KOPT-K1 (cell line): ENCODE results near the gene FGFR1OP2.
"Not testable (repeated sequence)": the region's sequence is repeated elsewhere in the genome, so short reads cannot be mapped to it uniquely, and the experiment has no call there.

ENCODE experiments used
- H3K27ac ChIP-seq: fragments of 200-600 bp; sonication (generic); 2 replicates; pipeline ENCODE4 v1.5.1; 2016; ENCODE audit warnings: antibody characterized with exemption, mild to moderate bottlenecking, low read depth, low read length; ENCODE audit not compliant: poor library complexity, severe bottlenecking
- H3K36me3 ChIP-seq: fragments of 200-600 bp; sonication (generic); 2 replicates; pipeline ENCODE4 v1.5.1; 2017; ENCODE audit warnings: antibody characterized with exemption, mild to moderate bottlenecking, low read length, moderate library complexity; ENCODE audit not compliant: insufficient read depth
- H3K9me3 ChIP-seq: fragments of 200-600 bp; sonication (generic); 2 replicates; pipeline ENCODE4 v1.5.1; 2017; ENCODE audit warnings: antibody characterized with exemption, low read length, mild to moderate bottlenecking; ENCODE audit not compliant: insufficient read depth, poor library complexity, severe bottlenecking

Gene FGFR1OP2

GRCh38 chr12:26937863-26938700 lies at the start of gene FGFR1OP2, which contains the start of gene INTS13:
FGFR1OP2 (plus strand) TSS chr12:26938470; CDS start chr12:26954159, 15,689 bp downstream.
INTS13 (minus strand) TSS chr12:26937981; CDS start chr12:26936803, 1,178 bp downstream.
- Histone ChIP-seq H3K9me3 (no peaks in the 10 kb centered on the region), H3K36me3 (peaks cover 19% of the 10 kb centered on the region), H3K27ac (peak within 1 kb of the TSS; percentile 87)

- Histone ChIP-seq H3K9me3 (no peaks in the 10 kb centered on the region), H3K36me3 (peaks cover 30% of the 10 kb centered on the region), H3K27ac (no peak overlapping the region)
Observed at GRCh38 chr12:26890784-26891183, 47.5 kb upstream of the FGFR1OP2 start.

DNA sequence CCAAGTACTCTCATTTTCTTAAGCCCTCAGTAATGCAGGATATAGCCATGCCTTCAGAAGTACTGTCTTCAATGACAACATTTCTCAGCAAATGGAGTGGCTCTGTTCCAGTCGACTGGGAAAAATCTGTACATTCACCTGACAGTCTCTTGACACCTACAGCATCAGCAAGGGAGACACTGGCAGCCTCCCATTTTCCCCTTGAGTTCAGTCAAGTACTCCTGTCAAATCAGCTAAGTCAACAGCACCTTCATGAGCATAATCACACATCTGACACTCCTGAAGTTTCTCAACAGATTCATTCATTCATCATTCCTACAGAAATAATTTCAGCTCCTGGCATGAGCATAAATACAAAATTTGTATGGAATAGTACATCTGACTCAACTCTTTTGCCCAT lies 46.6 kb upstream of the FGFR1OP2 start:
- Histone ChIP-seq H3K9me3 (no peaks in the 10 kb centered on the region), H3K36me3 (peaks cover 39% of the 10 kb centered on the region), H3K27ac (no peak overlapping the region)

DNA sequence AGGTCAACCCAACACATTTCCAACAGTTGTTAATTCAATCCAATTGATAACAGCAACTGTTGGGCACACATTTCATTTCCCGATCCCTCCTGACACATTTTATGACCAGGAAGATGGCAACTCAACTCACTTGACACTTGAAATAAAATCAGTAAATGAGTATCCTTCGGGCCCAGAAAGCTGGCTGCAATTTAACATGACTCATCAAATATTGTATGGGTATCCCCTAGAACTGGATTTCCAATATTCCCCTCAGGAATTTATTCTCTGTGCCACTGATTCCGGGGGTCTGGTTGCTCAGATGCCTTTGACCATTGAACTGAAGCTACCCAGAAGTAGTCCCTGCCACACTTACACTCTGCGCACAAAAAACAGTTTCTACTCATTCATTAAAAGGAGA lies 42.6 kb upstream of the FGFR1OP2 start:
- Histone ChIP-seq H3K36me3 (peaks cover 71% of the 10 kb centered on the region), H3K9me3 (no peaks in the 10 kb centered on the region), H3K27ac (no peak overlapping the region)

GRCh38 chr12:26896913-26897312 lies 41.4 kb upstream of the FGFR1OP2 start:
- Histone ChIP-seq H3K36me3 (peaks cover 72% of the 10 kb centered on the region), H3K9me3 (no peaks in the 10 kb centered on the region), H3K27ac (no peak overlapping the region)

DNA sequence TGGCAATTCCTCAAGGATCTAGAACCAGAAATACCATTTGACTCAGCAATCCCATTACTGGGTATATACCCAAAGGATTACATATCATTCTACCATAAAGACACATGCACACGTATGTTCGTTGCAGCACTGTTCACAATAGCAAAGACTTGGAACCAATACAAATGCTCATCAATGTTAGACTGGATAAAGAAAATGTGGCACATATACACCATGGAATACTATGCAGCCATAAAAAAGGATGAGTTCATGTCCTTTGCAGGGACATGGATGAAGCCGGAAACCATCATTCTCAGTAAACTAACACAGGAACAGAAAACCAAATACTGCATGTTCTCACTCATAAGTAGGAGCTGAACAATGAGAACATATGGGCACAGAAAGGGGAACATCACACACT lies 34.9 kb upstream of the FGFR1OP2 start:
- not testable (repeated sequence) for H3K27ac ChIP-seq
- Histone ChIP-seq H3K36me3 (peaks cover 92% of the 10 kb centered on the region), H3K9me3 (peaks cover 13% of the 10 kb centered on the region)

- Histone ChIP-seq H3K36me3 (peaks cover 99% of the 10 kb centered on the region), H3K27ac (peak overlapping the region; percentile 54), H3K9me3 (peaks cover 13% of the 10 kb centered on the region)
Observed at GRCh38 chr12:26906024-26906423, 32.2 kb upstream of the FGFR1OP2 start.

DNA sequence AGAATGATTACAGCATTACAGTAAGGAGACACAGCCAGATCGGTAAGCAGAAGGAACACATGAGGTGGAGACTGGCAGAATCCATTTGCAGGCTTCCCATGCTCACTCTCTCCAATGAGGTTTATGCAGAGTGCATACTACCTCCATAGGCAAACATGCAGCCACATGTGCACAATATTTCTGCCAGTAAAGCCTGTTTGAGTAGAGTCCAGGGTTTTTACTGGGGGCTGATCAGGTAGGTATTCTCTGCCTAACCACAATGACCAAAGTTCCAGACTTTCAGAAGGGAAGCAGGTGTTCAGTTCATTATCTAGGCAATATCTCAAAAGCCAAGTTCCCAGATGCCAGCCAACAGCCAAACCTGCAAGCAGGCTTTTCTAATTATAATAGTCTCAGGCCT lies 31.6 kb upstream of the FGFR1OP2 start:
- Histone ChIP-seq H3K36me3 (peaks cover 99% of the 10 kb centered on the region), H3K9me3 (peaks cover 13% of the 10 kb centered on the region), H3K27ac (peak overlapping the region; percentile 54)

DNA sequence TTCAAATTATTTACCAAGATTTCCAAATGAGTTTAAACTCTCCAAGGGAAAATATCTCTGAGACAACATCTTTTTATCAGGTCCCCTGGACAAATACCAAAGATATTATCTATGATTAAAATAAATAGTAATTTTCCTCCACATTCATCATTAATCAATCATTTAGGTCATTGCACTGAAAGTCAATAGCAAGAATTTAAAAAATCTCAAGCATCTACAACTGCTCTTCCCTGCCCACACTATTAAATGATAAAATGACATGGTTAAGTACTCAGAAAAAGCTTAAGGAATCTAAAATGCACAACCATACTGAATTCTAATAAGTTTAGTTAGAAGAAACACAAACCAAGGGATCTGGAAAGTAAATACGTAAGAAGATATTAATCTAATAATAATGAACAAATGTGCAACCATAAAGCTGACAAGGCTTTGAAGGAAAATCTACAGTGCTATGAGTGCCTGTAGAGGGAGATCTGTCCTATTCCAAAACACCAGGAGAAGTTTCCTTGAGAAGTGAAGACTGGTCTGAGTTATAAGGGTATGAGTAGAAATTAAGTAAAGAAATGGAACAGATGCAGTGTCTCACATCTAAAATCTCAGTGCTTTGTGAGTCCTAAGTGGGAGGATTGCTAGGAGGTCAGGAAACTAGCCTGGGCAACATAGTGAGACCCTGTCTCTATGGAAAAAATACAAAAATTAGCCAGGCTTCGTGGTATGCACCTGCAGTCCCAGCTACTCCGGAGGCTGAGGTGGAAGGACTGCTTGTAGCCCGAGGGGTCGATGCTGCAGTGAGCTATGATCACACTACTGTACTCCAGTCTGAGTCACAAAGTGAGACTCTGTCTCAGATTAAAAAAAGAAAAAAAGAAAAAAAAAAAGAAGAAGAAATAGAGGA lies 19.7 kb upstream of the FGFR1OP2 start:
- peaks cover 95% of the 10 kb centered on the region for H3K36me3 ChIP-seq
- H3K9me3 ChIP-seq = no peaks in the 10 kb centered on the region
- no peak overlapping the region for H3K27ac ChIP-seq

- Histone ChIP-seq H3K27ac (no peak overlapping the region), H3K9me3 (no peaks in the 10 kb centered on the region), H3K36me3 (peaks cover 95% of the 10 kb centered on the region)
Observed at GRCh38 chr12:26919216-26919555, 19.1 kb upstream of the FGFR1OP2 start.

- Histone ChIP-seq H3K27ac (no peak overlapping the region), H3K36me3 (peaks cover 96% of the 10 kb centered on the region), H3K9me3 (no peaks in the 10 kb centered on the region)
Observed at GRCh38 chr12:26921886-26922285, 16.4 kb upstream of the FGFR1OP2 start.

- Histone ChIP-seq H3K36me3 (peaks cover 99% of the 10 kb centered on the region), H3K9me3 (no peaks in the 10 kb centered on the region), H3K27ac (no peak overlapping the region)
Observed at GRCh38 chr12:26928661-26929060, 9.6 kb upstream of the FGFR1OP2 start.

DNA sequence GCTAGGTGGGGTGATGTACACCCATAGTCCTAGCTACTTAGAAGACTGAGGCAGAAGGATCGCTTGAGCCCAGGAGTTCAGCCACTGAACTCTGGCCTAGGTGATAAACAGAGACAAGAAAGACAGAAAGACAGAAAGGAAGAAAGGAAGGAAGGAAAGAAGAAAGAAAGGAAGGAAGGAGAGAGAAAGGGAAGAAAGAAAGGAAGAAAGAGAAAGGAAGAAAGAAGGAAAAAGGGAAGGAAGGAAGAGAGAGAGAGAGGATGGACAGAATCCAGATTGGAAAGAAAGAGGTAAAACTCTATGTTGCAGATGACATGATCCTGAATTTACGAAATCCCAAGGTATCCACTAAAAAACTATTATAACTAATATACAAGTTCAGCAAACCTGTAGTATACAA lies 8.7 kb upstream of the FGFR1OP2 start:
- no peaks in the 10 kb centered on the region for H3K9me3 ChIP-seq
- peaks cover 98% of the 10 kb centered on the region for H3K36me3 ChIP-seq
- H3K27ac ChIP-seq = no peak overlapping the region

DNA sequence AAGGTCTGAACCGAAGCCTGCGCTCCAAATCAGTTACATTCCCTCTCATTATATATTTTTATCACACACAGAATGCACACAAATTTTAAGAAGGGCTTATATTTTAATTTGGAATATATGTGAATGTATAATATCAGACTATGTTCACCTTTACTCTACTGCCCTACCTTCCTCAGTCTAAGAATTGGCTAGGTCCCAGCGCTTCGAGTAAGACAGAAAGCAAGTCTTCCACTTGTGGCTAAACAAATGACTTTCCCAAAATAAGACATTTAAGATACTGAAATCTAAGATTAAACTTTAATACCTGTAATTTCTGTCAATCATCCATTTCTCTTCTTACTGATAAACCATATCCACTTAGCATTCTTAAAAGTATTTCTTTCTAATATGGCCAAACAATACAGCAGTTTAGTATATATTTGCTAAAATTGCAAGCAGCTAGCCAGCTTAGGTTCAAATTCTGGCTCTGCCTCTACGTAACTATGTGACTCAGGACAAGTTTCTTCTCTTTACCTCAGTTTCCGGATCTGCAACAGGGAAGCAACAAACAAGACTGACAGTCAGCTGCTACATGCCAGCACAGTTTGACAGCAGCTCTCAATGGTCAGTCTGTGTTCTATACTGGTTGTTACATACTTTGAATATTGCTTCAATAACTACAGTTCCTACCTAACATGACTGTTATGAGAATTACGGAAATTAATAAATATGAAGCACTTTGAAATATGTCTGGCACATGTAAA lies 2.5 kb upstream of the FGFR1OP2 start:
- H3K9me3 ChIP-seq = no peaks in the 10 kb centered on the region
- H3K36me3 ChIP-seq = peaks cover 41% of the 10 kb centered on the region
- H3K27ac ChIP-seq = peak overlapping the region; percentile 87
